T47D (cell line): ENCODE data around the gene ADAMTS2.

Source experiments
- DNase-seq, 2 experiments: peaks; one replicate each; pipeline versions ENCODE4 v3.0.0 to v3.0.0-alpha.2; 2011 to 2012; ENCODE audit warnings: low read depth in 1 of 2, low spot score in 1 of 2
- JUND ChIP-seq: IDR thresholded peaks from 2 replicates; pipeline ENCODE4 v1.6.1; 2012; ENCODE audit warnings: low read depth
- in situ Hi-C: cut with HindIII; loops from 2 replicates; pipeline ENCODE4 v1.10.0; 2016; ENCODE audit warnings: low sequenced_read_pairs, low pct_unique_long_range_greater_than_20kb

ADAMTS2 gene

DNA sequence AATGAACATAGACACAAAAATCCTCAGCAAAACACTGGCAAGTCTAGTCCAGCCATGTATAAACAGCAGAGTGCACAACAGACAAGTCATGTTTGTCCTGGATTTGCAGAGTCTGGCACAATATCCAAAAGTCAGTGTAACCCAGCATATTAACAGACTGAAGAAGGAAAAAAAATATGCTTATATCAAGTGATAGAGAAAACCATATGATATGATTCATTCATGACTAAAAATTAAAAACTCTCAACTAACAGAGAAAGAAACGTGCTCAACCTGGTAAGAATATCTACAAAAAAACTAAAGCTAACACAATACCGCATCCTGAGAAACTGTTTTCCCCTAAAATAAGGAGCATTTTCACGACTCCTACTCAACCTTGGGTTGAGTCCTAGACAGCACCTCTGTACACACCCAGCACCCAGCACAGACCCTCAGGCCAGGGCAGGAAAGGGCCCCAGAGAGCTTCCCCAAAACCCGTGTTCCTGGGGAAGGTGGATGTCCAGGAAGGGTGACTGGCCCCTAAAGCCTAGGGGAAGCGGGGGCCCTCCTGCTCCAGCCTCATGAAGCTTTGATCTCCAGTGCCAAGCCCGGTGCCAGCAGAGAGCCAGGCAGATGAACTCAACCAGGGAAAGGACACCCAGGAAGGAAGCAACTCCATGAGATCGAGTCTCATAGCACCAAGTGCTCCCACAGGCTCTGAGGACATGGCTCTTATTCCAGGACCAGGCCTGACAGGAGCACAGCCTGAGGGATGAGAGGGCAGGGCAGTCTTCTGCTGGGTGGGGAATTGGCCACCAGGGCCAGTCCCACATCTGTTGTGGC is 38.9 kb downstream of the ADAMTS2 start:
- no peak for TF ChIP-seq JUND
- no peak for DNase-seq
- in situ Hi-C loops = no loop called here

DNA sequence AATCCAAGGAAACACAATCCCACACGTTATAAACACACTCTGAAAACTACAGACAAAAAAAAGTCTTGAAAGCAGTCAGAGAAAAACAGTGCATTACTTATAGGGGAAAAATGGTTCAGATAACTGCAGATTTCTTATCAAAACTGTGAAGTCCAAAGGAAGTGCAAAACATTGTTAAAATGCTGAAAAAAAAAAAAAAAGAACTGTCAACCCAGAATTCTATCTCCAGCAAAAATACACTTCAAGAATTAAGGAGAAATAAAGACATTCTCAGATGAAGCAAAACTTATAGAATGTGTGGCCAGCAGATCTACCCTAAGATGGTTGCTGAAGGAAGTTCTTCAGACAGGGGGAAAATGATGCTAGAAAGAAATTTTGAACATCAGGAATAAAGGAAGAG is 40.4 kb downstream of the ADAMTS2 start:
- DNase-seq = no peak
- TF ChIP-seq JUND = no peak
- in situ Hi-C loops = no loop called here

DNA sequence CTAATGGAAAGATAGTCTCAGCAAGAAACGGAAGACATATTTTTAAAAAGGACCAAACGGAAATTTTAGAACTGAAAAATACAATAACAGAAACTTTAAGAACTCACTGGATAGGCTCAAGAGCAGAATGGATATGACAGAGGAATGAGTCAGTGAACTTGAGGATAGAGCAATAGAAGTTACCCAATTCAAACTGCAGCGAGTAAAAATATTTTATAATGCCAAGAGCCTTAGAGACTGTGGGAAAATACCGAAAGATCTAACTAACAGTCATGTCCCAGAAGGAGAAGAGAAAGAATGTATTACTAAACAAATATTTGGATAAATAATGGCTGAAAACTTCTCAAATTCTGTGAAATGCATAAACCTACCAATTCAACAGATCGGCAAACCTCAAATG is 40.8 kb downstream of the ADAMTS2 start:
- DNase-seq = no peak
- in situ Hi-C loops = no loop called here
- TF ChIP-seq JUND = no peak

DNA sequence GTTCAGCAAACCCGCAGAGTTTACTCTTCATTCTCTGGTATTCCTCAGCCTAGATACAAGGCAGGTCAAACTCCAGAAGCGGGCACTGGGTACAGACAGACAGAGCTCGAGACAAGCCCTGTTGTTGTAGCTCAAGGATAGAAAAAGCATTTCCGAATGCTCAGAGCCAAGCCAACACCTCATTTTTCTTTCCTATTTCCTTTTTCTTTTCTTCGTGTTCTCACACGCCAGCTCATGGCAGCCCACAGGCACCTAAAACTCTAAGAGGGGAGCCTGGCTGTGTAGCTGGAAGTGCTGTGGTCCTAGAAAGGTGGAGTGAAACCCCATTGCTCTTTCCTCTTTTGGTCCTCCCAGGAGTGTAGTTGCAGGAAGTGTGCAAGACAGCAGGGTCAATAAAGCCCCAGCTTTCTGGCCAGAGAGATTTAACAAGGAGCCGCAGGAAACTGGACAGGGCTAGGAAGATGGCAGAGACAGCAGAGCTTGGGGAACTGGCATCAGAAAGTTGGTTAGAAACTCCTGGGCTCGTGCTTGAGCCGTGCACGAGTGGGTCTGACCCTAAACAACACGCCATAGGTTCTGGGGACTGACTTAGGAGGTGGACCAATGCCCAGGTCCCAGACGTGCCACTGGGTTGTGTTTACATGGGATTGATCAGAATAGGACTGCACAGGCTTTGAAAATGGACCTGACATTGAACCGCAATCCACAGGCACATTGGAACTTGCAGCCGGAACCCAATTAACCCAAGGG is 41.6 kb downstream of the ADAMTS2 start:
- no peak for DNase-seq
- no peak for TF ChIP-seq JUND
- in situ Hi-C loops = no loop called here

DNA sequence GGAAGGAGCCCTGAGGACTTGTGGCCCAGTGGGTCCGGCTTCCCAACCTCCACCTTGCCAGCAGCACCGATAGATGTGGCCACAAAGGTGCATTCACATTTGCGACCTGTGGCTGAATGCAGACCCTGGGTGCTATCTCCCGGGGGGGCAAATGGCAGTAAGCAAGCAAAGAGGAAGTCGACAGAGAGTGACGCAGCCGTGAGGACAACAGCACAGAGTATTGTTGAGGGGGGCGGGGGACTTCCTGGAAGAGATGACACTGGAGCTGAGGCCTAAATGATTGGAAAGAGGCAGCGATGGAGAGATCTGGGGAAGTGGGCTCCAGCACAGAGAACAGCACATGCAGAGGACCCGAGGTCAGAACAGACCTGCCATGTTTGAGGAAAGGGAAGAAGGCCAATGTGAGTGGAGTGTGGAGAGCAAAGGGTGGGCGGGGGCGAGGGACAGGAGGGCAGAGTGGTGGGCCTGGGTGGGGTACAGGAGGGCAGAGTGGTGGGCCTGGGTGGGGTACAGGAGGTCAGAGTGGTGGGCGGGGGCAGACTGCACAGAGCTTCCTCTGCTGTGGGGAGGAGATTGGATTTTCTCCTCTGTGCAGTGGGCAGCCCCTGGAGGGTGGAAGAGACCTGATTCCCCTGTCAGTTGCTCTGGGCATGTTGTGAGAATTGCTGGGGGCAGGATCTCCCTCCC is 42.6 kb downstream of the ADAMTS2 start:
- TF ChIP-seq JUND = no peak
- in situ Hi-C loops = no loop called here
- no peak for DNase-seq

DNA sequence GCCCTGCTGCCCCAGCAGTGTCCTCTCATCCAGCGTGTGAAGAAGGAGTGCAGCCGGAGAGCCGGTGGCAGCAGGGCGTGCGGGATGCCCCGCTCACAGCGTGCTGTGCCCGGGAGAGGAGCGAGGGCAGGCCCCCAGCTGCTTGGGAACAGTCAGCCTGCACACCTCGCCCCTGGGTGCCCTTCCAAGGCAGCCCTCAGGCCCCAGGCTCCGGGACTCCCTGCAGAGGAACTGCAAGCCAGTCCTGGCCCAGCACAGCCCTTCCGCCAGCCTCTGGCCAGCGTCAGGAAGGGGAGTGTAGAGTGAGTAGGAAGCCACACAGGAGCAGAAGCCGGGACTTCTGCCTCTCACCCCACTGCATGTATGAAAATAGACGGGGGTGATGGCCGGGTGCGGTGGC is 43.5 kb downstream of the ADAMTS2 start:
- TF ChIP-seq JUND = no peak
- in situ Hi-C loops = no loop called here
- no peak for DNase-seq

DNA sequence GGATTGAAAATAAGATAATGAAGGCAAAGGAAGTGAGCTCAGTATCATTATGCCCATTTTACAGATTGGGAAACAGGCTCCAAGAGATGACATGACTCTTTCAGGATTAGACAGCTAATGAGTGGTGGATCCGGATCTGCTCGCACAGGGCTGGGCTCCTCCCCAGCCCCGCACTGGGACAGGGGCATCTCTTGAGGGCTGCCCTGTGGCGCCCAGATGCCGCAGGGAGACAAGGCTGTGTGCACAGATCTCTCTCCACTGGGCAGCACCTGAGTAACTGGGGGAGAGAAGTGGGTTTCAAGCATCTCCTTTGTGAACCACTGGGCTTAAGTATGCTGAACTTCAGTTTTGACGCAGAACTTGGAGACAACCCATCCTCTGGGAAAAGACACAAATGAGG is 43.9 kb downstream of the ADAMTS2 start:
- no peak for DNase-seq
- in situ Hi-C loops = no loop called here
- TF ChIP-seq JUND = no peak

DNA sequence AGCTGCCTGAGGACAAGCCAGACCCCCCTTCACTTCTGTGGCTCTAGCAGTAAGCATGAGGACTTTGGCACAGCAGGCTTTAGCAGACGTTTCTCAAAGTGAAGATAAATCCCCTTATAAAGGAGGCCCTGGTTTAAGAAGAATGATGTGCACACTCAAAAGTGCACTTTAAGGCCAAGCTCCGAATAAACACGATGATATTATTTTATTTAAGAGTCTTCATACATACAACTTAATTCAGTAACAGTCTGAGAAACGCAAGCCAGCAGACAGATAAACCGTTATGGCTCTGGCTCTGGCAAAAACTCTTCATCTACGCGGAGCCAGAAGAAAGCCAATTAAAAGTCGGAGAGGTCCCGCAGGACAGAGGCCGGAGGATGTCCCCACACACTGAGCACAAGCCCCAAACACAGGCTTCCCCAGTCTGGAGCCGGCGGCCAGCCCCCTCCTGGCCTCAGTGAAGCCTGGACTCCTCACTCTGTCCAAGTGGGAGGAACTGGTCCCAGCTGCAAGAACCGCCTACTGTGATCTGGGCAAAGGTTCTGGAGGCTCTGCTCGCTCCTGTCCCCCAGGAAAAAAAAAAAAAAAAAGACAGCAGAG is 44.6 kb downstream of the ADAMTS2 start:
- no peak for DNase-seq
- in situ Hi-C loops = no loop called here
- no peak for TF ChIP-seq JUND

DNA sequence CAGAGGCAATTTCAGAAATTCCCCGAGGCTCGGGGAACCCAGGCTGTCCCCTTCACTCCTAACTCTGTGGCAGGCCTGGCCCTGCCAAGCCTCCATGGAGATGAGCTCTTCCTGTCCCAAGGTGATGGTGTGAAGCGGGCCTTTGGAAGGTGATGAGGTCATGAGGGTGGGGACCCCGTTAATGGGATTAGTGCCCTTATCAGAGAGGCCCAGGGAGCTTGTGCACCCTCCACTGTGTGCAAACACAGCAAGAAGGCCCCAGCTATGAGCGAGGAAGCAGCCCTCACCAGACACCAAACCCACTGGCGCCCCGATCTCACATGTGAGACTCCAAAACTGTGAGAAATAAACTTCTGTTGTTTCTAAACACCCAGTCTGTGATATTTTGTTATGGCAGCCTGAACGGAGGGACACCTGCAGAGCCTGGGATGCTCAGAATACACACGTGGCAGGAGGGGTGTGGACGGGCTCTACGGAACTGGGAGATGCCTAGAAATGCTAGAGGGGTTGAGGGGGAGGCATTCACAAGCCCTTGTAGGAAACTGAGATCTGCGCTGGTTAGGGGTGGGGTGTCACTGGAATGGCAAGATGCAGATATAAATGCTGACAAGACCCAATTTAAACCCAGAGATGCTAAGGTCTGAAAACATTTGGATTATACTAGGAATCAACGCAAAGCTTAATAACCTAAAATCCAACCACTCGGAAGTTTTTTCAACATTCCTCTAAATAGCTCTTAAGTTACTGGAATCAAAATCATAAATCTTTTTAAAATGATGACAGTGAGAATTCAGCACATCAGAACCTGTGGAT is 46.9 kb downstream of the ADAMTS2 start:
- in situ Hi-C loops = no loop called here
- TF ChIP-seq JUND = no peak
- no peak for DNase-seq

DNA sequence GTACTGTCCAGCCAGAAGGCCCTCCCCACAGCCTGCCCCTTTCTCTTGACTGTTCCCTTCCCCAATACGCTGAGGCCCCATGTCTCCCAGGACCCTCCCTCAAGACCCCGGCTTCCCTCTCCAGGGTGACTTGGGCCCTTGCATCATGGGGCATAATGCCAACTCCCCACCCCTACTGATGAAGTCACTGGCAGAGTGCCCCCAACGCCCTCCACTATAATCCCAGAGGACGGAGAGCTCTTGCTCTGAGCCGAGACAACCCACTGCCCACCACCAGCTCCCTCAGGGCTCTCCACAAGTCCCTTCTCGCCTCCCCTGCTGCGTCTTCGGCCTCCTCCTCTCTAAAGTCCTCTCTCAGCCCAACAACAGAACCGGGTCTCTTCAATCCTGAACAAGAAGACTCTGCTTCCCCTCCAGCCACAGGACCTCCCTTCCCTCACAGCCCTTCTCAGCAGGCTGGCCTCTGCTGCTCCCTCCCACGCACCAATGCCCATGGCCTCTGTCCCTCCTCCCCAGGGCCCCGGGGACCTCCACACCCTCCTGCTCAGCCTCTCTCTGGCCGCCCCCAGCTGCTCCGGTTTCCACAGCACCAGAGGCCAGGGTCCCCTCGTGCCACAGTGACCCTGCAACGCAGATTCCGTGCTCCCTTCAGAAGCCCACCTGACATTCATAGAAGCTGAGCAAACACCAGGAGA is 47.6 kb downstream of the ADAMTS2 start:
- no peak for DNase-seq
- in situ Hi-C loops = no loop called here
- no peak for TF ChIP-seq JUND

DNA sequence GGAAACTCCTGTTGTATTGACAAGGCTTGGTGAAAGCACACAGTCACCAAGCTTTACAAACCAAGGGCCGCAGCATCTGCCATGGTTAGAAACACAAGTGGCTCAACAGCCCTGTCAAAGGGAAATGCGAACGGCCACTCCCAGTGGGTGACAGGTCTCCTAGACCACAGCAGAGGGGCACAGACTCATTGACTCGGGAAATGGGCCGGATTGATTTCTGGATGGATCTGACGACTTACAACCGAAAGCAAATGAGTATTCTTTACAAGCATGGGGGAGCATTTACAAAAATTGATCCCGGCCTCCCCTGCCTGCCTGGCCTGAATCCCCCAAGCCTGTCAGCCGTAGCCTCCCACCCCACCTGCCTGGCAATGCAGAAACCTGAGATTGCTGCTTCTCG is 48.2 kb downstream of the ADAMTS2 start:
- no peak for TF ChIP-seq JUND
- in situ Hi-C loops = no loop called here
- DNase-seq = no peak
